Measurements from ENCODE around the gene SERGEF.

Gene SERGEF

GRCh38 chr11:17867341-17867740 lies 145.5 kb downstream of the SERGEF start:
- no peak overlapping the region for H3K4me3 ChIP-seq (ENCODE audit: low read depth, low read length)

GRCh38 chr11:17865765-17866428 lies 146.9 kb downstream of the SERGEF start:
- no peak overlapping the region for H3K4me3 ChIP-seq (ENCODE audit: low read depth, low read length)

GRCh38 chr11:17864478-17864941 lies 148.3 kb downstream of the SERGEF start:
- H3K4me3 ChIP-seq (ENCODE audit: low read depth, low read length) = no peak overlapping the region

GRCh38 chr11:17861036-17861755 lies 151.7 kb downstream of the SERGEF start:
- H3K4me3 ChIP-seq (ENCODE audit: low read depth, low read length) = no peak overlapping the region

- no peak overlapping the region for H3K4me3 ChIP-seq (ENCODE audit: low read depth, low read length)
Measured at GRCh38 chr11:17859552-17859951, 153.3 kb downstream of the SERGEF start.

- no peak overlapping the region for H3K4me3 ChIP-seq (ENCODE audit: low read depth, low read length)
Measured at GRCh38 chr11:17855531-17856290, 157.1 kb downstream of the SERGEF start.

- no peak overlapping the region for H3K4me3 ChIP-seq (ENCODE audit: low read depth, low read length)
Measured at GRCh38 chr11:17853280-17853679, 159.6 kb downstream of the SERGEF start.

GRCh38 chr11:17852246-17852645 lies 160.6 kb downstream of the SERGEF start:
- no peak overlapping the region for H3K4me3 ChIP-seq (ENCODE audit: low read depth, low read length)

- no peak overlapping the region for H3K4me3 ChIP-seq (ENCODE audit: low read depth, low read length)
Measured at GRCh38 chr11:17851697-17852096, 161.2 kb downstream of the SERGEF start.

GRCh38 chr11:17850336-17850735 lies 162.5 kb downstream of the SERGEF start:
- no peak overlapping the region for H3K4me3 ChIP-seq (ENCODE audit: low read depth, low read length)

GRCh38 chr11:17848715-17849114 lies 164.1 kb downstream of the SERGEF start:
- no peak overlapping the region for H3K4me3 ChIP-seq (ENCODE audit: low read depth, low read length)

- H3K4me3 ChIP-seq (ENCODE audit: low read depth, low read length) = no peak overlapping the region
Measured at GRCh38 chr11:17846852-17847453, 165.9 kb downstream of the SERGEF start.

GRCh38 chr11:17845431-17845881 lies 167.4 kb downstream of the SERGEF start:
- no peak overlapping the region for H3K4me3 ChIP-seq (ENCODE audit: low read depth, low read length)

GRCh38 chr11:17840101-17840548 lies 172.7 kb downstream of the SERGEF start:
- no peak overlapping the region for H3K4me3 ChIP-seq (ENCODE audit: low read depth, low read length)

- H3K4me3 ChIP-seq (ENCODE audit: low read depth, low read length) = no peak overlapping the region
Measured at GRCh38 chr11:17839450-17839849, 173.4 kb downstream of the SERGEF start.

- no peak overlapping the region for H3K4me3 ChIP-seq (ENCODE audit: low read depth, low read length)
Measured at GRCh38 chr11:17838102-17838501, 174.7 kb downstream of the SERGEF start.

- no peak overlapping the region for H3K4me3 ChIP-seq (ENCODE audit: low read depth, low read length)
Measured at GRCh38 chr11:17831883-17832282, 181.0 kb downstream of the SERGEF start.

GRCh38 chr11:17831228-17831627 lies 181.6 kb downstream of the SERGEF start:
- H3K4me3 ChIP-seq (ENCODE audit: low read depth, low read length) = no peak overlapping the region

GRCh38 chr11:17828311-17828751 lies 184.5 kb downstream of the SERGEF start:
- H3K4me3 ChIP-seq (ENCODE audit: low read depth, low read length) = no peak overlapping the region

- no peak overlapping the region for H3K4me3 ChIP-seq (ENCODE audit: low read depth, low read length)
Measured at GRCh38 chr11:17827006-17827405, 185.8 kb downstream of the SERGEF start.

- no peak overlapping the region for H3K4me3 ChIP-seq (ENCODE audit: low read depth, low read length)
Measured at GRCh38 chr11:17822401-17822781, 190.5 kb downstream of the SERGEF start.

Data from iPS-11a (cell line).